ENCODE data around the gene PEX16. TPM values are rescaled to one million over a fixed set of nuclear protein-coding genes. Genes with fewer than 3 reads are reported as not detected.

PEX16 gene
- total RNA-seq, 1 donor from 2014 or later = 20.7 TPM

- Mint-ChIP-seq H3K9me3 (no peaks in the 10 kb centered on the region), H3K27me3 (ENCODE audit: low read depth) (no peaks in the 10 kb centered on the region), H3K4me1 (no peaks in the 10 kb centered on the region), H3K27ac (no peak overlapping the region), H3K36me3 (peaks cover 31% of the 10 kb centered on the region), H3K4me3 (no peak overlapping the region)
- TF ChIP-seq CTCF (IDR thresholded peaks at IDR 0.05; ENCODE audit: unreplicated experiment) = no peak
- peak in 1 of 2 experiments; percentile 51 for DNase-seq (ENCODE audit: low spot score in 2 of 2, unreplicated experiment in 2 of 2)
Measured at GRCh38 chr11:45872651-45873356, 44.9 kb downstream of the PEX16 start.

GRCh38 chr11:45871638-45872037, 46.0 kb downstream of the PEX16 start:
- no peak for DNase-seq (ENCODE audit: low spot score in 2 of 2, unreplicated experiment in 2 of 2)
- TF ChIP-seq CTCF (IDR thresholded peaks at IDR 0.05; ENCODE audit: unreplicated experiment) = no peak
- H3K9me3 Mint-ChIP-seq = no peaks in the 10 kb centered on the region
- H3K36me3 Mint-ChIP-seq = peaks cover 30% of the 10 kb centered on the region
- no peak overlapping the region for H3K4me3 Mint-ChIP-seq
- H3K27ac Mint-ChIP-seq = no peak overlapping the region
- H3K4me1 Mint-ChIP-seq = no peaks in the 10 kb centered on the region
- H3K27me3 Mint-ChIP-seq (ENCODE audit: low read depth) = no peaks in the 10 kb centered on the region

GRCh38 chr11:45870706-45871105, 47.0 kb downstream of the PEX16 start:
- no peaks in the 10 kb centered on the region for H3K4me1 Mint-ChIP-seq
- H3K4me3 Mint-ChIP-seq = no peak overlapping the region
- TF ChIP-seq CTCF (IDR thresholded peaks at IDR 0.05; ENCODE audit: unreplicated experiment) = no peak
- no peak overlapping the region for H3K27ac Mint-ChIP-seq
- no peaks in the 10 kb centered on the region for H3K9me3 Mint-ChIP-seq
- H3K27me3 Mint-ChIP-seq (ENCODE audit: low read depth) = no peaks in the 10 kb centered on the region
- no peak for DNase-seq (ENCODE audit: low spot score in 2 of 2, unreplicated experiment in 2 of 2)
- peaks cover 34% of the 10 kb centered on the region for H3K36me3 Mint-ChIP-seq

- H3K9me3 Mint-ChIP-seq = no peaks in the 10 kb centered on the region
- H3K27ac Mint-ChIP-seq = no peak overlapping the region
- no peak for TF ChIP-seq CTCF (IDR thresholded peaks at IDR 0.05; ENCODE audit: unreplicated experiment)
- H3K4me3 Mint-ChIP-seq = no peak overlapping the region
- no peak for DNase-seq (ENCODE audit: low spot score in 2 of 2, unreplicated experiment in 2 of 2)
- H3K36me3 Mint-ChIP-seq = peaks cover 37% of the 10 kb centered on the region
- H3K27me3 Mint-ChIP-seq (ENCODE audit: low read depth) = no peaks in the 10 kb centered on the region
- H3K4me1 Mint-ChIP-seq = no peaks in the 10 kb centered on the region
Measured at GRCh38 chr11:45869551-45869950, 48.1 kb downstream of the PEX16 start.

GRCh38 chr11:45864041-45864440, 53.6 kb downstream of the PEX16 start:
- no peak overlapping the region for H3K27ac Mint-ChIP-seq
- peaks cover 21% of the 10 kb centered on the region for H3K36me3 Mint-ChIP-seq
- no peak overlapping the region for H3K4me3 Mint-ChIP-seq
- H3K9me3 Mint-ChIP-seq = no peaks in the 10 kb centered on the region
- H3K27me3 Mint-ChIP-seq (ENCODE audit: low read depth) = no peaks in the 10 kb centered on the region
- peaks cover 4% of the 10 kb centered on the region for H3K4me1 Mint-ChIP-seq
- no peak for TF ChIP-seq CTCF (IDR thresholded peaks at IDR 0.05; ENCODE audit: unreplicated experiment)
- DNase-seq (ENCODE audit: low spot score in 2 of 2, unreplicated experiment in 2 of 2) = no peak
